HG03521 (cell line): Measurements from ENCODE around the gene PDHX.

Source experiments
- ATAC-seq: cut with Tn5 transposase; IDR thresholded peaks from one replicate; pipeline ENCODE4 v1.9.1; 2021; ENCODE audit warnings: mild to moderate bottlenecking, moderate library complexity; ENCODE audit not compliant: unreplicated experiment

PDHX gene

GRCh38 chr11:34948696-34949095 is 32.3 kb downstream of the PDHX start:
- ATAC-seq = no peak

- ATAC-seq = no peak
These were observed 37.5 kb downstream of the PDHX start for GRCh38 chr11:34953955-34954354.

- no peak for ATAC-seq
These were observed 40.8 kb downstream of the PDHX start for GRCh38 chr11:34957206-34957605.

GRCh38 chr11:34957606-34958005 is 41.2 kb downstream of the PDHX start:
- no peak for ATAC-seq

GRCh38 chr11:34959770-34960169 is 43.4 kb downstream of the PDHX start:
- ATAC-seq = no peak

- no peak for ATAC-seq
These were observed 43.9 kb downstream of the PDHX start for GRCh38 chr11:34960277-34960676.

- no peak for ATAC-seq
These were observed 45.6 kb downstream of the PDHX start for GRCh38 chr11:34962034-34962433.

- no peak for ATAC-seq
These were observed 46.9 kb downstream of the PDHX start for GRCh38 chr11:34963351-34963750.

GRCh38 chr11:34964610-34965331 is 48.4 kb downstream of the PDHX start:
- ATAC-seq = no peak

GRCh38 chr11:34968862-34969261 is 52.4 kb downstream of the PDHX start:
- no peak for ATAC-seq

GRCh38 chr11:34970033-34970432 is 53.6 kb downstream of the PDHX start:
- ATAC-seq = no peak

GRCh38 chr11:34970480-34970879 is 54.1 kb downstream of the PDHX start:
- no peak for ATAC-seq

GRCh38 chr11:34971928-34972327 is 55.5 kb downstream of the PDHX start:
- ATAC-seq = no peak

GRCh38 chr11:34972366-34972765 is 55.9 kb downstream of the PDHX start:
- ATAC-seq = no peak

- ATAC-seq = no peak
These were observed 56.5 kb downstream of the PDHX start for GRCh38 chr11:34972892-34973291.

- no peak for ATAC-seq
These were observed 59.1 kb downstream of the PDHX start for GRCh38 chr11:34975482-34975881.

- ATAC-seq = no peak
These were observed 60.2 kb downstream of the PDHX start for GRCh38 chr11:34976496-34977088.

- no peak for ATAC-seq
These were observed 60.9 kb downstream of the PDHX start for GRCh38 chr11:34977089-34977912.

- ATAC-seq = no peak
These were observed 62.1 kb downstream of the PDHX start for GRCh38 chr11:34978236-34979191.

- no peak for ATAC-seq
These were observed 68.1 kb downstream of the PDHX start for GRCh38 chr11:34984514-34984913.
